GM12878 (cell line): ENCODE results near the gene COL5A3. TPM values are rescaled to one million over a fixed set of nuclear protein-coding genes. Genes with fewer than 3 reads are reported as not detected.

Experiments used
- ATAC-seq: fragments of 200-7000 bp; cut with Tn5 transposase; 3 replicates; pipeline ENCODE4 v1.9.1; 2020; ENCODE audit warnings: mild to moderate bottlenecking, moderate library complexity
- BruUV-seq: library from RNA; stranded (reverse); fragments of 400-500 nt; replicated peaks from 2 replicates; lab custom pipeline; 2021; lab: Mats Ljungman, UMichigan
- CTCF ChIA-PET: fragments of 300-600 bp; sonication (Branson Sonifier 250); formaldehyde crosslinking; extraction: SDS; loops from one replicate; lab custom pipeline; 2021; ENCODE audit warnings: inconsistent platforms; lab: Yijun Ruan, JAX
- POLR2A ChIA-PET: fragments of 350-600 bp; formaldehyde crosslinking; extraction: SDS; loops from one replicate; lab custom pipeline; 2021; ENCODE audit warnings: inconsistent platforms; lab: Charles Lee
- RAD21 ChIA-PET: fragments of 300-600 bp; sonication (Branson Sonifier 250); formaldehyde crosslinking; loops from one replicate; lab custom pipeline; 2023; ENCODE audit warnings: antibody characterized with exemption; ENCODE audit not compliant: unreplicated experiment; lab: Charles Lee
- SMC1A ChIA-PET: fragments of 300-600 bp; sonication (Branson Sonifier 250); formaldehyde crosslinking; loops from one replicate; lab custom pipeline; 2023; ENCODE audit not compliant: unreplicated experiment, uncharacterized antibody; lab: Charles Lee
- DNase-seq: peaks from one replicate; pipeline ENCODE4 v3.0.0-alpha.2; 2011; ENCODE audit warnings: low read depth, low spot score
- FAIRE-seq: peaks from 3 replicates; lab custom pipeline; 2011; peaks lifted over from hg19 to GRCh38; lab: Jason Lieb, UNC
- H2AFZ ChIP-seq: 2 replicates; pipeline ENCODE4 v1.6.0; 2011; ENCODE audit warnings: low read depth, low read length, control low read depth; ENCODE audit not compliant: control insufficient read depth
- H3K27ac ChIP-seq: 2 replicates; pipeline ENCODE4 v1.5.1; 2011; ENCODE audit warnings: control low read depth; ENCODE audit not compliant: control insufficient read depth, insufficient read depth
- H3K27me3 ChIP-seq, 2 experiments: replicated peaks in 1 of 2; 2 replicates each; pipeline versions ENCODE4 v1.6.0 to v1.6.1; 2011; ENCODE audit warnings: low read length in 1 of 2; ENCODE audit not compliant: control insufficient read depth in 2 of 2, insufficient read depth in 2 of 2
- H3K36me3 ChIP-seq, 2 experiments: 2 replicates each; pipeline ENCODE4 v1.5.1; 2011; ENCODE audit warnings: low read length in 1 of 2; ENCODE audit not compliant: control insufficient read depth in 2 of 2, insufficient read depth in 2 of 2
- H3K4me1 ChIP-seq: 2 replicates; pipeline ENCODE4 v1.6.1; 2011; ENCODE audit warnings: mild to moderate bottlenecking, low read length, moderate library complexity, mixed read lengths; ENCODE audit not compliant: control insufficient read depth, insufficient read depth
- H3K4me2 ChIP-seq: 2 replicates; pipeline ENCODE4 v1.6.0; 2011; ENCODE audit warnings: control low read depth; ENCODE audit not compliant: control insufficient read depth, insufficient read depth
- H3K4me3 ChIP-seq: fragments of 200-600 bp; sonication (generic); 2 replicates; pipeline ENCODE4 v1.5.1; 2016
- H3K79me2 ChIP-seq: 2 replicates; pipeline ENCODE4 v1.6.0; 2011; ENCODE audit warnings: low read length; ENCODE audit not compliant: control insufficient read depth, insufficient read depth
- H3K9ac ChIP-seq: 2 replicates; pipeline ENCODE4 v1.8.0; 2011; ENCODE audit warnings: low read length, control low read depth, mixed read lengths; ENCODE audit not compliant: control insufficient read depth, insufficient read depth
- H3K9me3 ChIP-seq: replicated peaks from 3 replicates; pipeline ENCODE4 v1.5.1; 2011; ENCODE audit warnings: mild to moderate bottlenecking, low read length; ENCODE audit not compliant: control insufficient read depth, insufficient read depth
- H4K20me1 ChIP-seq: 2 replicates; pipeline ENCODE4 v1.6.0; 2011; ENCODE audit not compliant: control insufficient read depth, insufficient read depth
- BHLHE40 ChIP-seq, 2 experiments: fragments of 450-650 bp in 1 of 2; IDR thresholded peaks; 2 replicates each; pipeline ENCODE4 v1.6.1; 2011 to 2017; ENCODE audit warnings: low read depth in 2 of 2, borderline replicate concordance in 1 of 2, improper control_type of control experiment in 1 of 2, low read length in 1 of 2, mild to moderate bottlenecking in 1 of 2
- HCFC1 ChIP-seq: fragments of 150-350 bp; IDR thresholded peaks from 2 replicates; pipeline ENCODE4 v1.6.1; 2014; ENCODE audit warnings: low read length
- IKZF2 ChIP-seq, 2 experiments: fragments of 450-650 bp; IDR thresholded peaks; 2 replicates each; pipeline ENCODE4 v1.6.1; 2017; ENCODE audit warnings: mild to moderate bottlenecking in 2 of 2, moderate library complexity in 2 of 2
- NFIC ChIP-seq: IDR thresholded peaks from 2 replicates; pipeline ENCODE4 v1.6.1; 2012; ENCODE audit warnings: low read depth, mild to moderate bottlenecking, inconsistent platforms, low read length, moderate library complexity
- NFYA ChIP-seq: IDR thresholded peaks from 2 replicates; pipeline ENCODE4 v1.6.1; 2011; ENCODE audit warnings: low read depth, mild to moderate bottlenecking, low read length, improper control_type of control experiment, borderline replicate concordance
- RELA ChIP-seq: fragments of 450-650 bp; IDR thresholded peaks from 2 replicates; pipeline ENCODE4 v1.8.0; 2014; ENCODE audit warnings: borderline replicate concordance; ENCODE audit not compliant: partially characterized antibody
- SREBF1 ChIP-seq: IDR thresholded peaks from 2 replicates; pipeline ENCODE4 v1.6.1; 2012; ENCODE audit warnings: mild to moderate bottlenecking, low read length
- SRF ChIP-seq, 2 experiments: IDR thresholded peaks; 2 replicates each; pipeline ENCODE4 v1.6.1; 2011; ENCODE audit warnings: low read depth in 2 of 2, low read length in 2 of 2, mild to moderate bottlenecking in 1 of 2, moderate library complexity in 1 of 2
- ZNF622 ChIP-seq: fragments of 450-650 bp; IDR thresholded peaks from 2 replicates; pipeline ENCODE4 v1.6.1; 2017; ENCODE audit warnings: mild to moderate bottlenecking, inconsistent platforms
- WGBS: methylation state at CpG from one replicate; pipeline ENCODE4 v1.1.6; 2016; ENCODE audit warnings: low lambda C conversion rate; ENCODE audit not compliant: insufficient replicate concordance, insufficient coverage; ENCODE audit errors: missing lambda C conversion rate; 5-methylcytosine and 5-hydroxymethylcytosine counted together
- in situ Hi-C: fragments of 300-500 bp; cut with MboI; formaldehyde crosslinking; loops from 9 replicates; pipeline ENCODE4 v1.14.3; 2018; ENCODE audit warnings: mixed read lengths
- intact Hi-C: fragments of 100-400 bp; cut with micrococcal nuclease; formaldehyde crosslinking; loops from one replicate; pipeline ENCODE4 v1.14.2; 2022; ENCODE audit not compliant: unreplicated experiment
- polyA plus RNA-seq, 11 experiments: library from polyadenylated mRNA; depleted of rRNA in 4 of 11; unstranded in 6 of 11; stranded (reverse) in 5 of 11; fragments of >200 nt; fragmentation: Nextera tagmentation in 4 of 11; fragmentation: Illumina TruSeq in 1 of 11; extraction: Ambion mirVana in 4 of 11; extraction: Trizol in 1 of 11; gene quantifications; 1 replicate in 1 of 11; 2 replicates in 10 of 11; pipeline versions ENCODE4 v1.2.1 to v1.2.3, GENCODE V29; 2011 to 2016; ENCODE audit warnings: inconsistent platforms in 2 of 11, missing spikeins in 2 of 11, low read depth in 1 of 11
- total RNA-seq, 4 experiments: library from RNA; depleted of rRNA in 3 of 4; stranded (reverse); fragments of >200 nt in 3 of 4; fragmentation: Illumina TruSeq in 1 of 4; extraction: Trizol in 1 of 4; gene quantifications; 2 replicates each; pipeline versions ENCODE4 v1.2.1 to v1.2.3, GENCODE V29; 2013 to 2021
- TF ChIP-seq, protein P1 (sequence below): fragments of 150-350 bp; IDR thresholded peaks from 2 replicates; pipeline ENCODE4 v1.6.1; 2016; ENCODE audit warnings: low read depth, low read length
- TF ChIP-seq, protein P2 (sequence below): fragments of 450-650 bp; formaldehyde crosslinking; IDR thresholded peaks from 2 replicates; pipeline ENCODE4 v1.5.0; 2022; ENCODE audit warnings: mild to moderate bottlenecking, missing genetic modification characterization

Gene COL5A3
- total and polyA plus RNA-seq, 10 of the 15 experiments (the other 5 are each of a cell fraction or from before 2014, with no cell fraction given): under 0.01 to 8.3 (median 0.10) TPM; not detected in 2

DNA sequence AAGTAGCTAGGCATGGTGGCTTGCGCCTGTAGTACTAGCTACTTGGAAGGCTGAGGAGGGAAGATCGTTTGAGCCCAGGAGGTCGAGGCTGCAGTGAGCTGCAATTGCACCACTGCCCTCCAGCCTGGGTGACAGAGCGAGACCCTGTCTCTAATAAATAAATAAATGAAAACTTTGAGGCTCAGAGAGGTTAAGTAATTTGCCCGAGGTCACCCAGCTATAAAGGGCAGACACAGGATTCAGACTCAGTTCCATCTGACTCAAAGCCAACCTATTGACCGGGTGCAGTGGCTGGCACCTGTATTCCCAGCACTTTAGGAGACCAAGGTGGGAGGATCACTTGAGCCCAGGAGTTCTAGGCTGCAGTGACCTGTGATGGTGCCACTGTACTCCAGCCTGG, 66.6 kb downstream of the COL5A3 start:
- intact Hi-C loops (no loop called here), in situ Hi-C loops (no loop called here)
- H3K36me3 ChIP-seq: no peaks in the 10 kb centered on the region
- no peak for ATAC-seq
- RAD21 ChIA-PET: interaction anchor here (1.2 kb wide), 1 partner anchor 9 kb away, joined by 5 read pairs; no protein-coding TSS in a partner anchor
- TF ChIP-seq HCFC1 (no peak), ZNF622 (no peak)
- TF ChIP-seq, protein P1, sequence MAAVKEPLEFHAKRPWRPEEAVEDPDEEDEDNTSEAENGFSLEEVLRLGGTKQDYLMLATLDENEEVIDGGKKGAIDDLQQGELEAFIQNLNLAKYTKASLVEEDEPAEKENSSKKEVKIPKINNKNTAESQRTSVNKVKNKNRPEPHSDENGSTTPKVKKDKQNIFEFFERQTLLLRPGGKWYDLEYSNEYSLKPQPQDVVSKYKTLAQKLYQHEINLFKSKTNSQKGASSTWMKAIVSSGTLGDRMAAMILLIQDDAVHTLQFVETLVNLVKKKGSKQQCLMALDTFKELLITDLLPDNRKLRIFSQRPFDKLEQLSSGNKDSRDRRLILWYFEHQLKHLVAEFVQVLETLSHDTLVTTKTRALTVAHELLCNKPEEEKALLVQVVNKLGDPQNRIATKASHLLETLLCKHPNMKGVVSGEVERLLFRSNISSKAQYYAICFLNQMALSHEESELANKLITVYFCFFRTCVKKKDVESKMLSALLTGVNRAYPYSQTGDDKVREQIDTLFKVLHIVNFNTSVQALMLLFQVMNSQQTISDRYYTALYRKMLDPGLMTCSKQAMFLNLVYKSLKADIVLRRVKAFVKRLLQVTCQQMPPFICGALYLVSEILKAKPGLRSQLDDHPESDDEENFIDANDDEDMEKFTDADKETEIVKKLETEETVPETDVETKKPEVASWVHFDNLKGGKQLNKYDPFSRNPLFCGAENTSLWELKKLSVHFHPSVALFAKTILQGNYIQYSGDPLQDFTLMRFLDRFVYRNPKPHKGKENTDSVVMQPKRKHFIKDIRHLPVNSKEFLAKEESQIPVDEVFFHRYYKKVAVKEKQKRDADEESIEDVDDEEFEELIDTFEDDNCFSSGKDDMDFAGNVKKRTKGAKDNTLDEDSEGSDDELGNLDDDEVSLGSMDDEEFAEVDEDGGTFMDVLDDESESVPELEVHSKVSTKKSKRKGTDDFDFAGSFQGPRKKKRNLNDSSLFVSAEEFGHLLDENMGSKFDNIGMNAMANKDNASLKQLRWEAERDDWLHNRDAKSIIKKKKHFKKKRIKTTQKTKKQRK: no peak
- no peaks in the 10 kb centered on the region; the same call in 2 of the 3 replicates for H3K9me3 ChIP-seq
- CTCF ChIA-PET: interaction anchor here (0.6 to 1.5 kb wide), 4 partner anchors 13 to 222 kb away, joined by 3 to 7 read pairs (median 4); no protein-coding TSS in a partner anchor
- WGBS: 31% methylated on average over 6 of the region's 6 CpGs
- H3K4me3 ChIP-seq: no peak overlapping the region
- no peak overlapping the region for H3K4me2 ChIP-seq
- POLR2A ChIA-PET: no interaction called here
- H3K79me2 ChIP-seq: no peaks in the 10 kb centered on the region
- no peaks in the 10 kb centered on the region for H4K20me1 ChIP-seq
- H2AFZ ChIP-seq: no peak overlapping the region
- DNase-seq: no peak
- FAIRE-seq: no peak
- SMC1A ChIA-PET: no interaction called here
- no peaks in the 10 kb centered on the region for H3K4me1 ChIP-seq
- H3K27ac ChIP-seq: no peak overlapping the region
- H3K9ac ChIP-seq: no peak overlapping the region
- no peaks in the 10 kb centered on the region for H3K27me3 ChIP-seq
- BruUV-seq: no TSS peak

DNA sequence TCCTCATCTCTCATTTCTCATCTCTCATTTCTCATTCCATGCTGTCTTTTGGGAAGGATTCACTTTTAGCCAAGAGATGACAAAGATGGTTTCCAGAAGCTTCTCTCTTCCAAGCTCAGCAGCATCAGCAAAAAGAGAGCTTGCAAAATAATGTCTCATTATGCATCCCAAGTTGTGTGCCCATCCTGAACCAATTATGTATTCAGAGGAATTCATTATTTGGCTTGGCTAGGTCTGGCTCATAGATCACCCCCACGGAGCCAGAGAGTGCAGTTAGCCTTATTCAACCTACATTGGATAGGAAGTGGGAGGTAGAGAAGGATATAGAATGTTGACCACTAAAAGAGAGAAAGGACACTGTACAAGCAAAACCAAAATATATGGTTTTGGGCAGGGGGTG, 68.6 kb downstream of the COL5A3 start:
- in situ Hi-C loops: no loop called here
- RAD21 ChIA-PET: no interaction called here
- TF ChIP-seq IKZF2 (IDR thresholded peaks at IDR 0.05) (no peak), RELA (no peak), SRF (IDR thresholded peaks at IDR 0.05; ENCODE audit: low read depth in 2 of 2, low read length in 2 of 2) (no peak), NFIC (no peak), SREBF1 (no peak), BHLHE40 (IDR thresholded peaks at IDR 0.05; ENCODE audit: borderline replicate concordance in 1 of 2, low read depth in 2 of 2, low read length in 1 of 2) (no peak), NFYA (no peak)
- TF ChIP-seq, protein P2, sequence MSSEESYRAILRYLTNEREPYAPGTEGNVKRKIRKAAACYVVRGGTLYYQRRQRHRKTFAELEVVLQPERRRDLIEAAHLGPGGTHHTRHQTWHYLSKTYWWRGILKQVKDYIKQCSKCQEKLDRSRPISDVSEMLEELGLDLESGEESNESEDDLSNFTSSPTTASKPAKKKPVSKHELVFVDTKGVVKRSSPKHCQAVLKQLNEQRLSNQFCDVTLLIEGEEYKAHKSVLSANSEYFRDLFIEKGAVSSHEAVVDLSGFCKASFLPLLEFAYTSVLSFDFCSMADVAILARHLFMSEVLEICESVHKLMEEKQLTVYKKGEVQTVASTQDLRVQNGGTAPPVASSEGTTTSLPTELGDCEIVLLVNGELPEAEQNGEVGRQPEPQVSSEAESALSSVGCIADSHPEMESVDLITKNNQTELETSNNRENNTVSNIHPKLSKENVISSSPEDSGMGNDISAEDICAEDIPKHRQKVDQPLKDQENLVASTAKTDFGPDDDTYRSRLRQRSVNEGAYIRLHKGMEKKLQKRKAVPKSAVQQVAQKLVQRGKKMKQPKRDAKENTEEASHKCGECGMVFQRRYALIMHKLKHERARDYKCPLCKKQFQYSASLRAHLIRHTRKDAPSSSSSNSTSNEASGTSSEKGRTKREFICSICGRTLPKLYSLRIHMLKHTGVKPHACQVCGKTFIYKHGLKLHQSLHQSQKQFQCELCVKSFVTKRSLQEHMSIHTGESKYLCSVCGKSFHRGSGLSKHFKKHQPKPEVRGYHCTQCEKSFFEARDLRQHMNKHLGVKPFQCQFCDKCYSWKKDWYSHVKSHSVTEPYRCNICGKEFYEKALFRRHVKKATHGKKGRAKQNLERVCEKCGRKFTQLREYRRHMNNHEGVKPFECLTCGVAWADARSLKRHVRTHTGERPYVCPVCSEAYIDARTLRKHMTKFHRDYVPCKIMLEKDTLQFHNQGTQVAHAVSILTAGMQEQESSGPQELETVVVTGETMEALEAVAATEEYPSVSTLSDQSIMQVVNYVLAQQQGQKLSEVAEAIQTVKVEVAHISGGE (CRISPR knock-in tag): no peak

More for the DNA sequence above, 68.6 kb downstream of the COL5A3 start:
- 5% methylated on average over 1 of the region's 1 CpG for WGBS
- intact Hi-C loops: no loop called here
- SMC1A ChIA-PET: interaction anchor here (0.7 kb wide), 1 partner anchor 85 kb away, joined by 3 read pairs; no protein-coding TSS in a partner anchor
- Histone ChIP-seq H3K4me1 (no peaks in the 10 kb centered on the region), H3K4me2 (no peak overlapping the region), H3K27ac (no peak overlapping the region), H3K36me3 (no peaks in the 10 kb centered on the region), H4K20me1 (no peaks in the 10 kb centered on the region), H3K4me3 (no peak overlapping the region), H3K9ac (no peak overlapping the region), H2AFZ (no peak overlapping the region), H3K79me2 (no peaks in the 10 kb centered on the region), H3K9me3 (no peaks in the 10 kb centered on the region; the same call in 2 of the 3 replicates), H3K27me3 (no peaks in the 10 kb centered on the region)
- BruUV-seq: no TSS peak
- ATAC-seq (no peak), FAIRE-seq (no peak), DNase-seq (no peak)
- POLR2A ChIA-PET: interaction anchor here (0.9 kb wide), 1 partner anchor 41 kb away, joined by 3 read pairs; no protein-coding TSS in a partner anchor
- CTCF ChIA-PET: no interaction called here
